GM12878 (cell line): ENCODE data around the gene RRM2. TPM values are rescaled to one million over a fixed set of nuclear protein-coding genes. Genes with fewer than 3 reads are reported as not detected.
"Not testable (repeated sequence)": the region's sequence is repeated elsewhere in the genome, so short reads cannot be mapped to it uniquely, and the experiment has no call there.

ENCODE experiments used
- ATAC-seq: fragments of 200-7000 bp; cut with Tn5 transposase; 3 replicates; pipeline ENCODE4 v1.9.1; 2020; ENCODE audit warnings: mild to moderate bottlenecking, moderate library complexity
- BruUV-seq: library from RNA; stranded (reverse); fragments of 400-500 nt; replicated peaks from 2 replicates; lab custom pipeline; 2021; lab: Mats Ljungman, UMichigan
- CTCF ChIA-PET: fragments of 300-600 bp; sonication (Branson Sonifier 250); formaldehyde crosslinking; extraction: SDS; loops from one replicate; lab custom pipeline; 2021; ENCODE audit warnings: inconsistent platforms; lab: Yijun Ruan, JAX
- POLR2A ChIA-PET: fragments of 350-600 bp; formaldehyde crosslinking; extraction: SDS; loops from one replicate; lab custom pipeline; 2021; ENCODE audit warnings: inconsistent platforms; lab: Charles Lee
- RAD21 ChIA-PET: fragments of 300-600 bp; sonication (Branson Sonifier 250); formaldehyde crosslinking; loops from one replicate; lab custom pipeline; 2023; ENCODE audit warnings: antibody characterized with exemption; ENCODE audit not compliant: unreplicated experiment; lab: Charles Lee
- SMC1A ChIA-PET: fragments of 300-600 bp; sonication (Branson Sonifier 250); formaldehyde crosslinking; loops from one replicate; lab custom pipeline; 2023; ENCODE audit not compliant: unreplicated experiment, uncharacterized antibody; lab: Charles Lee
- DNase-seq: peaks from one replicate; pipeline ENCODE4 v3.0.0-alpha.2; 2011; ENCODE audit warnings: low read depth, low spot score
- FAIRE-seq: peaks from 3 replicates; lab custom pipeline; 2011; peaks lifted over from hg19 to GRCh38; lab: Jason Lieb, UNC
- H2AFZ ChIP-seq: 2 replicates; pipeline ENCODE4 v1.6.0; 2011; ENCODE audit warnings: low read depth, low read length, control low read depth; ENCODE audit not compliant: control insufficient read depth
- H3K27ac ChIP-seq: 2 replicates; pipeline ENCODE4 v1.5.1; 2011; ENCODE audit warnings: control low read depth; ENCODE audit not compliant: control insufficient read depth, insufficient read depth
- H3K27me3 ChIP-seq, 2 experiments: replicated peaks in 1 of 2; 2 replicates each; pipeline versions ENCODE4 v1.6.0 to v1.6.1; 2011; ENCODE audit warnings: low read length in 1 of 2; ENCODE audit not compliant: control insufficient read depth in 2 of 2, insufficient read depth in 2 of 2
- H3K36me3 ChIP-seq, 2 experiments: 2 replicates each; pipeline ENCODE4 v1.5.1; 2011; ENCODE audit warnings: low read length in 1 of 2; ENCODE audit not compliant: control insufficient read depth in 2 of 2, insufficient read depth in 2 of 2
- H3K4me1 ChIP-seq: 2 replicates; pipeline ENCODE4 v1.6.1; 2011; ENCODE audit warnings: mild to moderate bottlenecking, low read length, moderate library complexity, mixed read lengths; ENCODE audit not compliant: control insufficient read depth, insufficient read depth
- H3K4me2 ChIP-seq: 2 replicates; pipeline ENCODE4 v1.6.0; 2011; ENCODE audit warnings: control low read depth; ENCODE audit not compliant: control insufficient read depth, insufficient read depth
- H3K4me3 ChIP-seq: fragments of 200-600 bp; sonication (generic); 2 replicates; pipeline ENCODE4 v1.5.1; 2016
- H3K79me2 ChIP-seq: 2 replicates; pipeline ENCODE4 v1.6.0; 2011; ENCODE audit warnings: low read length; ENCODE audit not compliant: control insufficient read depth, insufficient read depth
- H3K9ac ChIP-seq: 2 replicates; pipeline ENCODE4 v1.8.0; 2011; ENCODE audit warnings: low read length, control low read depth, mixed read lengths; ENCODE audit not compliant: control insufficient read depth, insufficient read depth
- H3K9me3 ChIP-seq: replicated peaks from 3 replicates; pipeline ENCODE4 v1.5.1; 2011; ENCODE audit warnings: mild to moderate bottlenecking, low read length; ENCODE audit not compliant: control insufficient read depth, insufficient read depth
- H4K20me1 ChIP-seq: 2 replicates; pipeline ENCODE4 v1.6.0; 2011; ENCODE audit not compliant: control insufficient read depth, insufficient read depth
- BRCA1 ChIP-seq: IDR thresholded peaks from 2 replicates; pipeline ENCODE4 v1.6.1; 2011; ENCODE audit warnings: low read depth, low read length, improper control_type of control experiment
- CBX3 ChIP-seq: fragments of 200-600 bp; sonication (generic); IDR thresholded peaks from 2 replicates; pipeline ENCODE4 v1.6.1; 2016; ENCODE audit warnings: low read depth, borderline replicate concordance
- CEBPB ChIP-seq, 2 experiments: fragments of 150-350 bp in 1 of 2; IDR thresholded peaks; 2 replicates each; pipeline ENCODE4 v1.6.1; 2012 to 2014; ENCODE audit warnings: low read depth in 2 of 2, low read length in 2 of 2, borderline replicate concordance in 1 of 2, inconsistent platforms in 1 of 2
- DPF2 ChIP-seq: fragments of 450-650 bp; IDR thresholded peaks from 2 replicates; pipeline ENCODE4 v1.6.1; 2017; ENCODE audit warnings: mild to moderate bottlenecking
- ETV6 ChIP-seq, 2 experiments: fragments of 450-650 bp in 1 of 2; IDR thresholded peaks in 1 of 2; conservative IDR thresholded peaks in 1 of 2; 2 replicates each; pipeline ENCODE4 v1.6.1; 2014; ENCODE audit warnings: antibody characterized with exemption in 1 of 2, borderline replicate concordance in 1 of 2, low read depth in 1 of 2, mild to moderate bottlenecking in 1 of 2, moderate library complexity in 1 of 2
- EZH2 ChIP-seq: IDR thresholded peaks from 2 replicates; pipeline ENCODE4 v1.6.1; 2012; ENCODE audit warnings: low read depth, mild to moderate bottlenecking, control low read depth, inconsistent platforms, low read length, borderline replicate concordance; ENCODE audit not compliant: control insufficient read depth
- FOXK2 ChIP-seq: fragments of 450-650 bp; IDR thresholded peaks from 2 replicates; pipeline ENCODE4 v1.6.1; 2017; ENCODE audit warnings: mild to moderate bottlenecking, moderate library complexity
- JUND ChIP-seq: IDR thresholded peaks from 2 replicates; pipeline ENCODE4 v1.6.1; 2012; ENCODE audit warnings: low read depth, mild to moderate bottlenecking, low read length, improper control_type of control experiment, moderate library complexity
- KDM1A ChIP-seq: fragments of 200-600 bp; sonication (generic); IDR thresholded peaks from 2 replicates; pipeline ENCODE4 v1.6.1; 2016; ENCODE audit warnings: borderline replicate concordance
- NFIC ChIP-seq: IDR thresholded peaks from 2 replicates; pipeline ENCODE4 v1.6.1; 2012; ENCODE audit warnings: low read depth, mild to moderate bottlenecking, inconsistent platforms, low read length, moderate library complexity
- NFYA ChIP-seq: IDR thresholded peaks from 2 replicates; pipeline ENCODE4 v1.6.1; 2011; ENCODE audit warnings: low read depth, mild to moderate bottlenecking, low read length, improper control_type of control experiment, borderline replicate concordance
- SP1 ChIP-seq: IDR thresholded peaks from one replicate; pipeline ENCODE4 v1.6.1; 2011; ENCODE audit warnings: low read depth, low read length
- SPI1 ChIP-seq: IDR thresholded peaks from 2 replicates; pipeline ENCODE4 v1.6.1; 2011; ENCODE audit warnings: low read depth, mild to moderate bottlenecking, low read length, moderate library complexity, borderline replicate concordance; ENCODE audit not compliant: insufficient read depth
- in situ Hi-C: fragments of 300-500 bp; cut with MboI; formaldehyde crosslinking; loops from 9 replicates; pipeline ENCODE4 v1.14.3; 2018; ENCODE audit warnings: mixed read lengths
- intact Hi-C: fragments of 100-400 bp; cut with micrococcal nuclease; formaldehyde crosslinking; loops from one replicate; pipeline ENCODE4 v1.14.2; 2022; ENCODE audit not compliant: unreplicated experiment
- polyA plus RNA-seq, 11 experiments: library from polyadenylated mRNA; depleted of rRNA in 4 of 11; unstranded in 6 of 11; stranded (reverse) in 5 of 11; fragments of >200 nt; fragmentation: Nextera tagmentation in 4 of 11; fragmentation: Illumina TruSeq in 1 of 11; extraction: Ambion mirVana in 4 of 11; extraction: Trizol in 1 of 11; gene quantifications; 1 replicate in 1 of 11; 2 replicates in 10 of 11; pipeline versions ENCODE4 v1.2.1 to v1.2.3, GENCODE V29; 2011 to 2016; ENCODE audit warnings: inconsistent platforms in 2 of 11, missing spikeins in 2 of 11, low read depth in 1 of 11
- total RNA-seq, 4 experiments: library from RNA; depleted of rRNA in 3 of 4; stranded (reverse); fragments of >200 nt in 3 of 4; fragmentation: Illumina TruSeq in 1 of 4; extraction: Trizol in 1 of 4; gene quantifications; 2 replicates each; pipeline versions ENCODE4 v1.2.1 to v1.2.3, GENCODE V29; 2013 to 2021
- TF ChIP-seq, protein P1 (sequence below): fragments of 450-650 bp; IDR thresholded peaks from 2 replicates; pipeline ENCODE4 v1.6.1; 2018; ENCODE audit warnings: mild to moderate bottlenecking, low read depth, moderate library complexity; ENCODE audit not compliant: partially characterized antibody

Gene RRM2
- total and polyA plus RNA-seq, 10 of the 15 experiments (the other 5 are each of a cell fraction or from before 2014, with no cell fraction given) = 54.4 to 771 (median 159) TPM

- ATAC-seq, H3K36me3 ChIP-seq, H3K9me3 ChIP-seq, BruUV-seq, H3K27ac ChIP-seq, H2AFZ ChIP-seq, in situ Hi-C loops, FAIRE-seq, H3K4me2 ChIP-seq, intact Hi-C loops, H3K27me3 ChIP-seq, H3K79me2 ChIP-seq, DNase-seq, H4K20me1 ChIP-seq, H3K4me1 ChIP-seq, H3K4me3 ChIP-seq, H3K9ac ChIP-seq: not testable (repeated sequence)
- ChIA-PET POLR2A (interaction anchor here (0.6 to 1.7 kb wide), 3 partner anchors 8 to 23 kb away, joined by 3 to 5 read pairs (median 3); no protein-coding TSS in a partner anchor), RAD21 (interaction anchor here (1.1 to 2.8 kb wide), 4 partner anchors 13 to 330 kb away, joined by 3 to 12 read pairs (median 5); no protein-coding TSS in a partner anchor), SMC1A (interaction anchor here (5.0 to 12.5 kb wide), 2 partner anchors 14 to 32 kb away, joined by 24 to 236 read pairs; no protein-coding TSS in a partner anchor), CTCF (interaction anchor here (4.3 to 31.8 kb wide), 2 partner anchors 13 to 28 kb away, joined by 21 to 983 read pairs; partner anchors contain the start of gene CYS1)
These were observed 17.6 kb upstream of the RRM2 start for GRCh38 chr2:10104906-10105305.

GRCh38 chr2:10109311-10109710, 13.2 kb upstream of the RRM2 start:
- ChIA-PET RAD21 (interaction anchor here (1.3 kb wide), 1 partner anchor 37 kb away, joined by 3 read pairs; no protein-coding TSS in a partner anchor), POLR2A (interaction anchor here (1.2 kb wide), 1 partner anchor 13 kb away, joined by 3 read pairs; no protein-coding TSS in a partner anchor), SMC1A (interaction anchor here (1.5 to 2.0 kb wide), 3 partner anchors 8 to 13 kb away, joined by 3 to 7 read pairs (median 5); no protein-coding TSS in a partner anchor), CTCF (interaction anchor here (1.1 to 31.8 kb wide), 3 partner anchors 12 to 325 kb away, joined by 3 to 983 read pairs (median 4); partner anchors contain the start of gene CYS1)
- DNase-seq (no peak), ATAC-seq (peak; percentile 23; the same call in 1 of the 3 replicates), FAIRE-seq (no peak)
- no peaks in the 10 kb centered on the region for H3K79me2 ChIP-seq
- H4K20me1 ChIP-seq = no peaks in the 10 kb centered on the region
- peak overlapping the region; percentile 34 for H2AFZ ChIP-seq
- peak overlapping the region; percentile 33; the same call in 1 of the 2 replicates for H3K4me2 ChIP-seq
- no peaks in the 10 kb centered on the region for H3K27me3 ChIP-seq
- no peak overlapping the region for H3K4me3 ChIP-seq
- H3K36me3 ChIP-seq = no peaks in the 10 kb centered on the region; a peak in 1 of 4 replicates
- intact Hi-C loops = no loop called here
- in situ Hi-C loops = no loop called here
- peaks cover 8% of the 10 kb centered on the region for H3K4me1 ChIP-seq
- no TSS peak for BruUV-seq
- peak overlapping the region; percentile 39; the same call in 1 of the 2 replicates for H3K27ac ChIP-seq
- H3K9me3 ChIP-seq = no peaks in the 10 kb centered on the region; the same call in 2 of the 3 replicates
- no peak overlapping the region for H3K9ac ChIP-seq
- TF ChIP-seq ETV6 (conservative IDR thresholded peaks at IDR 0.05 in 1 of 2, IDR thresholded peaks at IDR 0.05 in 1 of 2; ENCODE audit: borderline replicate concordance in 1 of 2, low read depth in 1 of 2) = no peak
- no peak for TF ChIP-seq SP1
- no peak for TF ChIP-seq DPF2
- TF ChIP-seq EZH2 = no peak
- TF ChIP-seq CBX3 = no peak
- TF ChIP-seq, protein P1, sequence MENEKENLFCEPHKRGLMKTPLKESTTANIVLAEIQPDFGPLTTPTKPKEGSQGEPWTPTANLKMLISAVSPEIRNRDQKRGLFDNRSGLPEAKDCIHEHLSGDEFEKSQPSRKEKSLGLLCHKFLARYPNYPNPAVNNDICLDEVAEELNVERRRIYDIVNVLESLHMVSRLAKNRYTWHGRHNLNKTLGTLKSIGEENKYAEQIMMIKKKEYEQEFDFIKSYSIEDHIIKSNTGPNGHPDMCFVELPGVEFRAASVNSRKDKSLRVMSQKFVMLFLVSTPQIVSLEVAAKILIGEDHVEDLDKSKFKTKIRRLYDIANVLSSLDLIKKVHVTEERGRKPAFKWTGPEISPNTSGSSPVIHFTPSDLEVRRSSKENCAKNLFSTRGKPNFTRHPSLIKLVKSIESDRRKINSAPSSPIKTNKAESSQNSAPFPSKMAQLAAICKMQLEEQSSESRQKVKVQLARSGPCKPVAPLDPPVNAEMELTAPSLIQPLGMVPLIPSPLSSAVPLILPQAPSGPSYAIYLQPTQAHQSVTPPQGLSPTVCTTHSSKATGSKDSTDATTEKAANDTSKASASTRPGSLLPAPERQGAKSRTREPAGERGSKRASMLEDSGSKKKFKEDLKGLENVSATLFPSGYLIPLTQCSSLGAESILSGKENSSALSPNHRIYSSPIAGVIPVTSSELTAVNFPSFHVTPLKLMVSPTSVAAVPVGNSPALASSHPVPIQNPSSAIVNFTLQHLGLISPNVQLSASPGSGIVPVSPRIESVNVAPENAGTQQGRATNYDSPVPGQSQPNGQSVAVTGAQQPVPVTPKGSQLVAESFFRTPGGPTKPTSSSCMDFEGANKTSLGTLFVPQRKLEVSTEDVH = no peak
- no peak for TF ChIP-seq JUND
- no peak for TF ChIP-seq KDM1A
- no peak for TF ChIP-seq FOXK2
- TF ChIP-seq SPI1 = no peak
- TF ChIP-seq NFIC = no peak
- no peak for TF ChIP-seq BRCA1
- no peak for TF ChIP-seq CEBPB (IDR thresholded peaks at IDR 0.05; ENCODE audit: borderline replicate concordance in 1 of 2, low read depth in 2 of 2, low read length in 2 of 2)
- no peak for TF ChIP-seq NFYA
